ENCODE measurements around the gene TTC7B.

TTC7B gene

DNA sequence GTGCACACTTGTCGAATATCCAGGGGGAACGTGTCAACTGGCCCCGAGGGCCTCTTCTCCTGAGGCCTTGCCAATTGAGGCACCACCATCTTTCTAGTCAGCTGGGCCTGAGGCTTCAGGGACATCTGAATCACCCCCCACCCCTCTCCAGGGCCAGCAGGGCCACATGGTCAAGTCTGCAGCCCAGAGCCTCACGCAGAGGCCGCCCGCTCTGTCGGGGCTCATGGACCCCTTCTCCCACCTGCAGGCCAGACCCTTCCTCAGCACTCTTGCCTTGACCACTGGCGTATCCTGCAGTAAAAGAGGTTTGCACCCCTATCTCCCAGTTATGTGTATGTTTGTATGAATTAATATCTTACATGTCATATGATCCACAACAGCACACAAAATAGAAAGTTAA lies 237.1 kb downstream of the TTC7B start:
- Histone ChIP-seq H3K36me3 (ENCODE audit: control insufficient read depth in 1 of 2, insufficient read depth in 2 of 2, low read length in 2 of 2) (peaks cover 15 to 22% of the 10 kb centered on the region in 2 experiments), H3K27ac (ENCODE audit: low read depth, low read length) (no peak overlapping the region), H4K12ac (ENCODE audit: low read depth, low read length) (no peak overlapping the region), H3K14ac (ENCODE audit: low read length) (no peak overlapping the region), H2BK120ac (ENCODE audit: insufficient read depth, low read length, poor library complexity) (no peak overlapping the region), H3K4me2 (ENCODE audit: low read length) (no peak overlapping the region), H2AK5ac (ENCODE audit: low read length) (no peak overlapping the region), H4K91ac (ENCODE audit: low read depth, low read length) (no peak overlapping the region), H3K9ac (ENCODE audit: low read length) (no peak overlapping the region), H3K4me3 (ENCODE audit: low read depth, low read length) (no peak overlapping the region), H3K4me1 (ENCODE audit: control insufficient read depth in 1 of 2, insufficient read depth in 2 of 2, low read length in 2 of 2) (peaks cover 0 to 2% of the 10 kb centered on the region in 2 experiments), H3K4ac (ENCODE audit: low read depth, low read length) (no peak overlapping the region), H2AFZ (ENCODE audit: insufficient read depth, low read length, poor library complexity) (no peak overlapping the region), H3K79me1 (ENCODE audit: low read length) (no peaks in the 10 kb centered on the region), H3K23ac (ENCODE audit: low read length) (no peak overlapping the region), H3K27me3 (ENCODE audit: insufficient read depth, low read length) (no peaks in the 10 kb centered on the region), H3K9me3 (ENCODE audit: insufficient read depth, low read depth, low read length) (no peaks in the 10 kb centered on the region), H4K8ac (ENCODE audit: low read depth, low read length) (no peak overlapping the region), H3K79me2 (ENCODE audit: control insufficient read depth, insufficient read depth, low read length, poor library complexity) (no peaks in the 10 kb centered on the region), H3K18ac (ENCODE audit: low read length) (no peak overlapping the region), H2BK12ac (ENCODE audit: low read length) (no peak overlapping the region), H2BK5ac (ENCODE audit: low read depth, low read length, poor library complexity) (no peak overlapping the region)
- DNase-seq, result no peak
- no CpG with 5 or more reads among the region's 8 CpGs for WGBS (ENCODE audit: extremely low coverage, insufficient coverage, insufficient read length)

GRCh38 chr14:90578283-90578985 lies 237.8 kb downstream of the TTC7B start:
- H2BK5ac ChIP-seq (ENCODE audit: low read depth, low read length, poor library complexity), result no peak overlapping the region
- no peak overlapping the region for H3K27ac ChIP-seq (ENCODE audit: low read depth, low read length)
- H2BK12ac ChIP-seq (ENCODE audit: low read length), result no peak overlapping the region
- no peak overlapping the region for H4K8ac ChIP-seq (ENCODE audit: low read depth, low read length)
- H4K91ac ChIP-seq (ENCODE audit: low read depth, low read length), result no peak overlapping the region
- no peaks in the 10 kb centered on the region for H3K27me3 ChIP-seq (ENCODE audit: insufficient read depth, low read length)
- no peak overlapping the region for H2AFZ ChIP-seq (ENCODE audit: insufficient read depth, low read length, poor library complexity)
- H3K79me2 ChIP-seq (ENCODE audit: control insufficient read depth, insufficient read depth, low read length, poor library complexity), result no peaks in the 10 kb centered on the region
- H3K9me3 ChIP-seq (ENCODE audit: insufficient read depth, low read depth, low read length), result no peaks in the 10 kb centered on the region
- no peak overlapping the region for H3K18ac ChIP-seq (ENCODE audit: low read length)
- H2BK120ac ChIP-seq (ENCODE audit: insufficient read depth, low read length, poor library complexity), result no peak overlapping the region
- no peak overlapping the region for H3K4ac ChIP-seq (ENCODE audit: low read depth, low read length)
- no peak overlapping the region for H4K12ac ChIP-seq (ENCODE audit: low read depth, low read length)
- no peak overlapping the region for H3K4me3 ChIP-seq (ENCODE audit: low read depth, low read length)
- H3K79me1 ChIP-seq (ENCODE audit: low read length), result no peaks in the 10 kb centered on the region
- H3K4me2 ChIP-seq (ENCODE audit: low read length), result no peak overlapping the region
- no peak overlapping the region for H3K23ac ChIP-seq (ENCODE audit: low read length)
- H3K36me3 ChIP-seq (ENCODE audit: control insufficient read depth in 1 of 2, insufficient read depth in 2 of 2, low read length in 2 of 2), result peaks cover 15 to 22% of the 10 kb centered on the region in 2 experiments
- H3K9ac ChIP-seq (ENCODE audit: low read length), result no peak overlapping the region
- WGBS (ENCODE audit: extremely low coverage, insufficient coverage, insufficient read length), result no CpG with 5 or more reads among the region's 17 CpGs
- H3K14ac ChIP-seq (ENCODE audit: low read length), result no peak overlapping the region
- peaks cover 0 to 2% of the 10 kb centered on the region in 2 experiments for H3K4me1 ChIP-seq (ENCODE audit: control insufficient read depth in 1 of 2, insufficient read depth in 2 of 2, low read length in 2 of 2)
- H2AK5ac ChIP-seq (ENCODE audit: low read length), result no peak overlapping the region
- DNase-seq, result no peak

GRCh38 chr14:90577661-90578282 lies 238.5 kb downstream of the TTC7B start:
- Histone ChIP-seq H3K18ac (ENCODE audit: low read length) (no peak overlapping the region), H2BK12ac (ENCODE audit: low read length) (no peak overlapping the region), H3K4me3 (ENCODE audit: low read depth, low read length) (no peak overlapping the region), H3K23ac (ENCODE audit: low read length) (no peak overlapping the region), H3K4ac (ENCODE audit: low read depth, low read length) (no peak overlapping the region), H2AK5ac (ENCODE audit: low read length) (no peak overlapping the region), H4K91ac (ENCODE audit: low read depth, low read length) (no peak overlapping the region), H2BK120ac (ENCODE audit: insufficient read depth, low read length, poor library complexity) (no peak overlapping the region), H3K27ac (ENCODE audit: low read depth, low read length) (no peak overlapping the region), H3K79me1 (ENCODE audit: low read length) (no peaks in the 10 kb centered on the region), H3K14ac (ENCODE audit: low read length) (no peak overlapping the region), H4K12ac (ENCODE audit: low read depth, low read length) (no peak overlapping the region), H3K9me3 (ENCODE audit: insufficient read depth, low read depth, low read length) (no peaks in the 10 kb centered on the region), H3K4me1 (ENCODE audit: control insufficient read depth in 1 of 2, insufficient read depth in 2 of 2, low read length in 2 of 2) (peaks cover 0 to 2% of the 10 kb centered on the region in 2 experiments), H3K9ac (ENCODE audit: low read length) (no peak overlapping the region), H3K79me2 (ENCODE audit: control insufficient read depth, insufficient read depth, low read length, poor library complexity) (no peaks in the 10 kb centered on the region), H2BK5ac (ENCODE audit: low read depth, low read length, poor library complexity) (no peak overlapping the region), H2AFZ (ENCODE audit: insufficient read depth, low read length, poor library complexity) (no peak overlapping the region), H3K27me3 (ENCODE audit: insufficient read depth, low read length) (no peaks in the 10 kb centered on the region), H3K4me2 (ENCODE audit: low read length) (no peak overlapping the region), H4K8ac (ENCODE audit: low read depth, low read length) (no peak overlapping the region), H3K36me3 (ENCODE audit: control insufficient read depth in 1 of 2, insufficient read depth in 2 of 2, low read length in 2 of 2) (peaks cover 15 to 24% of the 10 kb centered on the region in 2 experiments)
- DNase-seq, result no peak
- no CpG with 5 or more reads among the region's 18 CpGs for WGBS (ENCODE audit: extremely low coverage, insufficient coverage, insufficient read length)

- Histone ChIP-seq H4K8ac (ENCODE audit: low read depth, low read length) (no peak overlapping the region), H4K12ac (ENCODE audit: low read depth, low read length) (no peak overlapping the region), H3K9me3 (ENCODE audit: insufficient read depth, low read depth, low read length) (no peaks in the 10 kb centered on the region), H2AK5ac (ENCODE audit: low read length) (no peak overlapping the region), H2BK120ac (ENCODE audit: insufficient read depth, low read length, poor library complexity) (no peak overlapping the region), H2AFZ (ENCODE audit: insufficient read depth, low read length, poor library complexity) (no peak overlapping the region), H3K79me1 (ENCODE audit: low read length) (no peaks in the 10 kb centered on the region), H3K9ac (ENCODE audit: low read length) (no peak overlapping the region), H3K18ac (ENCODE audit: low read length) (no peak overlapping the region), H3K27me3 (ENCODE audit: insufficient read depth, low read length) (no peaks in the 10 kb centered on the region), H3K4ac (ENCODE audit: low read depth, low read length) (no peak overlapping the region), H3K14ac (ENCODE audit: low read length) (no peak overlapping the region), H3K79me2 (ENCODE audit: control insufficient read depth, insufficient read depth, low read length, poor library complexity) (no peaks in the 10 kb centered on the region), H2BK12ac (ENCODE audit: low read length) (no peak overlapping the region), H4K91ac (ENCODE audit: low read depth, low read length) (no peak overlapping the region), H3K36me3 (ENCODE audit: control insufficient read depth in 1 of 2, insufficient read depth in 2 of 2, low read length in 2 of 2) (peaks cover 15 to 24% of the 10 kb centered on the region in 2 experiments), H3K4me1 (ENCODE audit: control insufficient read depth in 1 of 2, insufficient read depth in 2 of 2, low read length in 2 of 2) (peaks cover 0 to 2% of the 10 kb centered on the region in 2 experiments), H3K23ac (ENCODE audit: low read length) (no peak overlapping the region), H2BK5ac (ENCODE audit: low read depth, low read length, poor library complexity) (no peak overlapping the region), H3K27ac (ENCODE audit: low read depth, low read length) (no peak overlapping the region), H3K4me3 (ENCODE audit: low read depth, low read length) (no peak overlapping the region), H3K4me2 (ENCODE audit: low read length) (no peak overlapping the region)
- WGBS (ENCODE audit: extremely low coverage, insufficient coverage, insufficient read length), result no CpG with 5 or more reads among the region's 21 CpGs
- no peak for DNase-seq
Measured at GRCh38 chr14:90576981-90577660, 239.1 kb downstream of the TTC7B start.

Measured in trophoblast cell (in vitro differentiated cells and primary cell).